SIG-M5 (cell line): Measurements from ENCODE around the gene DARS1.

Experiments
- DNase-seq: peaks from one replicate; lab custom pipeline; 2025; lab: John Stamatoyannopoulos, UW

Gene DARS1

DNA sequence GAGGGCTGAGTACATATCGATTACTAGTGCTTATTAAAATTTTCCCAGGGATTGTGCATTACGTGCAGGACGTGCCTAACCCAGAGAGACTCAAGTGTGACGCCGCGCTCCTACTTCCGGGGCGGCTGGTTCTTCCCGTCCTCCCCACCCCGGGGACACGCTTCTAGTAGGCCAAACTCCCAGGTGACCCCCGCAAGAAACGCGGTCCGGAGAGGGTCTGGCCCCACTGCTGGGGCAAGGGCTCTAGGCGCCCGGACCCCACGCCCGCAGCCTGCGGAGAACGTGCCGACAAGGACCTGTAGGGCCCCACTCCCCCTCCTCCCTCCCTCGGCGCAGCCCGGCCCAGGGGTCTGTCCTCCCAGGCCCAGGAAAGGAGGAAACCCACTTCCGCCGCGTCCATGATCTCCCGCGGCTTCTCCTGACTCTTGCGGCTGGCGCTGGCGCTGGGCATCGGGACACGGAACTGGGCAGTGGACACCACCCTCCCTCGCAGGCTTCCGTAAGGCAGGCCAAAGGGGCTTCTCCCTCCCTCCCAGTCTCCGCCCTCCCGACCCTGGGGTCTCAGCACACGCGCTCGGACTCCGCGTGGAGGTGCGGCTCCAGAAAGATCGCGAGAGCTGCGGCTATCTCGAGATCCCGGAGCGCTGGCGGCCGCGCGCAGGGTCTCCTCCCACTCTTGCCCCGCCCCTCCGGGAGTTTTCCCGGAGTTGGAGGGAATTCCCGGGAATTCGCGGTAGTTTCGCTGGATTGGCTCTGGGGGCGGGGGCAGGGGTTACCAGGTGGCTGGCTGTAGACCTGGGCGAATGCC, at the start of gene DARS1:
DARS1 (minus strand) TSS at position 609 of the 808 bp plus-strand sequence; CDS start at position 451, 158 bp downstream.
- no peak for DNase-seq

DNA sequence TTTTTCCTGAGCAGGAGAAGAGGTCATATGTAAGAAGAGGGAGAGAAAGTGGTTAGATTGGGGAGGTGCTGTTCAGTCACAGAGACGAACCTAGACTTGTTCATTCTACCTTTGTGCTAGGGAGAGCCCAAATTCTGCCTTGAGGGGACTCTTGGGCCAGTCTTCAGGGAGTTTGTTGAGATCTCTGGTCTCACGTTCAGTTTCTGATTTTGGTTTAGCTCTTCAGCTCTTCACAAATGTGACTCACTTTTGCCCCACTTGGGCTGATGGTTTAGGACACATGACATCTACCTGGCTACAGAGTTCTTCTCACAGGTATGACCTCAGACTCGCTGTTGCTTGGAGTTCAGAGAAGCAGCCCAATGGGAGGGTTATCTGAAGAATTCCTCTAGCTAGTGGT, 49.2 kb upstream of the DARS1 start:
- DNase-seq = no peak

GRCh38 chr2:136032817-136033535, 47.5 kb upstream of the DARS1 start:
- DNase-seq = no peak

- DNase-seq = no peak
Observed at GRCh38 chr2:136032192-136032591, 46.8 kb upstream of the DARS1 start.

DNA sequence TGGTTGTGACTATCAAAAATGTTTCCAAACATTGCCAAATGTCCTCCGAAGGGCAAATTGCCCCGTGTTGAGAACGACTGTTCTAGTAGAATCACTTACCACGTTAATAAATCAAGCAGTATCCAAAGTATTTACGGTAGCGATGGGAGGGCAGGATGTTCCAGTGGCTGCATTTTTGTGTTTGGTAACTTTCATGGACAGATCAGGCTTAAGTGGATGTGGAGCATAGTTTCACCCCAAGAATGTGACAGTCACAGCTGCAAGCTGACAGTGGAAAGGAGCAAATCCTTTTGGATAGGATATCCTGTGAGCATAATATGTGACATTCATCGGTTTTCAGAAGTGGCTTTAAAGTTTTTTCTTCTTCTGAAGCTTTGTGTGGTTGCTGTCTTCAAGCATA, 46.3 kb upstream of the DARS1 start:
- no peak for DNase-seq

- no peak for DNase-seq
Observed at GRCh38 chr2:136030406-136030805, 45.0 kb upstream of the DARS1 start.

- no peak for DNase-seq
Observed at GRCh38 chr2:136029149-136029548, 43.7 kb upstream of the DARS1 start.

DNA sequence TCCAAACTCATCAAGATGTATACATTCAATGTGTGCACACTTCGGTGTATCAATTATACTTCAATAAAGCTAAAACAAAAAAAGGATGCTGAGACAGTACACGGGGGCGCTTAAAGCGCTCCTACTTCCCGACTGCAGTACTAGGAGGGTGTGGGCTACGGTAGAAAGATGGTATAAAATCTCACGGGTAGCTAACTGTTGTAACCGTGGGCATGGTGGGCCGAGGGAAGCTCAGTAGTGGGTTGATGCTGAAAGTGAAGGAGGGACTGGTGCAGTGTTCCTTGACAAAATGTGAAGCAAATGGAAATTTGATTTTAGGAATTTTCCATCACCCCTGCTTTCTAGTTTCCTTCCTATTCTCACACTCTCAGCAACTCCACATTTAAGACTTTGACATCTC, 42.6 kb upstream of the DARS1 start:
- DNase-seq = no peak

- no peak for DNase-seq
Observed at GRCh38 chr2:136027112-136027511, 41.7 kb upstream of the DARS1 start.

GRCh38 chr2:136025057-136025973, 39.9 kb upstream of the DARS1 start:
- no peak for DNase-seq

GRCh38 chr2:136024616-136025015, 39.2 kb upstream of the DARS1 start:
- DNase-seq = no peak

DNA sequence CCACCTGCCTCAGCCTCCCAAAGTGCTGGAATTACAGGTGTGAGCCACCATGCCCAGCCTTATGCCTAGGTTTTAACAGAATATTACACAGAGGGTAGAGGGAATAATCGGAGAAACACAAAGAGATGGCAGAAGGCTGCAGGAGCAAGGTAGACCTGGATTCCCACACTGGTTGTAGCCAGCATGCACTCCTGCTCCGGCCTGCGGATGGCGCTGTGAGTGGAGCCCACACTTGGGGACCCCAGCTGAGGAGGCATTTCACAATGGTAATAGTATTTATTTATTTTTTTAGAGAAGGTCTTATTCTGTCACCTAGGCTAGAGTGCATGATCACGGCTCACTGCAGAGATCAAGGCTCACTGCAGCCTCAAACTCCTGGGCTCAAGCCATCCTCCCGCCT, 38.8 kb upstream of the DARS1 start:
- no peak for DNase-seq

- DNase-seq = no peak
Observed at GRCh38 chr2:136023416-136023815, 38.0 kb upstream of the DARS1 start.

GRCh38 chr2:136022396-136023146, 37.1 kb upstream of the DARS1 start:
- DNase-seq = peak; percentile 90

- DNase-seq = no peak
Observed at GRCh38 chr2:136021976-136022375, 36.5 kb upstream of the DARS1 start.

DNA sequence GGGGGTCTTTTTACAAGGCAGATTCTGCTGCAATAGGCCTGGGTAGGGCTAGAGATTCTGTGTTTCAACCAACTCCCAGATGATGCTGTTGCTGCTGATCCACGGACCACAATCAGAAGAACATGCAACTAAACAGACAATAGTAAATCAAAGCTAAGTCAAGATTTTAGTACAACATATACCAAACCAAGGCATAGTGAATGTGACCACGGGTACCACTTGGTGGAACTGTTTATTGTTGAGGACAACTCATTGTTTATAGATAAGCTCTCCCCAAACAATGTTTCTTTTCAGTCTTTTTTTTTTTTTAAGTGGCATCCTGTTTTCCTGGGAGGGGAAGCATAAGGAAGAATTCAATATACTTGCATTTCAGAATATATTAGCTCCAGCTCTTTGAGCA, 36.0 kb upstream of the DARS1 start:
- no peak for DNase-seq

- DNase-seq = no peak
Observed at GRCh38 chr2:136020831-136021230, 35.4 kb upstream of the DARS1 start.

DNA sequence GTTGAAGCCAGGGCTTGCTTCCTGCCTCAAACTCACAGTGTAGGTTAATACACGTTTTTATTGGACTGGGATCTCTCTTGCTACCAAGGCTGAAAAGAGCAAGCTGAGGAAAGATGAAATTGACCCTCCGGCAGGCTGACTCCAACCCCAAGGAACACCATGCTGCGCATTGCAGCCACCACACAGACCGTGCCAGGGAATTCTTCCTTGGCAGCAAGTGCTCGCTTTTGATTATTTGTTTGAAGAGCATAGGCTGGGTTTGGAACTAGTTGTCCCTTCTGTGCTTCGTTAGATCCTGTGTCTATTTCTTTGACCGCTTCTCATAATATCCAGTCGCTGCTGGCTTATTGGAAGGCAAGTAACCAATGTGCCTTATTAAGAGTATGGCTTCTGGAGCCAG, 34.4 kb upstream of the DARS1 start:
- DNase-seq = no peak

DNA sequence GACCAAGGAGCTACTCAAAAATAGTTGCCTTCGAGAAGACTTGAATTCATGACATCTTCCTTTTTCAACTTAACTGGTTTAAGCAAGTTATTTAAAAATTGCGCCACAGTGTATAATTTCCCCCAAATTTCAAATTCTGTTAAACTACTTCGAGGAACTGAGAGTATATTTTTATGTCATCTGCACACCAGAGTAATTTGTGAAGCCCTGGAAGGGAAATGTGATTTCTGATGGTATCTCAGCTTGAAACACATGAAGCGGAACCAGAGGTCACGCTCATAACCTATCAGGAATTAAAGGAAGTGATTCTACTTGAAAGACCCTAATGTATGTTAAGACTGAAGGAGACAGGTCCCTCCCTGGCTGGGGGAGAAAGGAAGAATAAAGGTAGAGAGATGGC, 33.9 kb upstream of the DARS1 start:
- peak; percentile 48 for DNase-seq

DNA sequence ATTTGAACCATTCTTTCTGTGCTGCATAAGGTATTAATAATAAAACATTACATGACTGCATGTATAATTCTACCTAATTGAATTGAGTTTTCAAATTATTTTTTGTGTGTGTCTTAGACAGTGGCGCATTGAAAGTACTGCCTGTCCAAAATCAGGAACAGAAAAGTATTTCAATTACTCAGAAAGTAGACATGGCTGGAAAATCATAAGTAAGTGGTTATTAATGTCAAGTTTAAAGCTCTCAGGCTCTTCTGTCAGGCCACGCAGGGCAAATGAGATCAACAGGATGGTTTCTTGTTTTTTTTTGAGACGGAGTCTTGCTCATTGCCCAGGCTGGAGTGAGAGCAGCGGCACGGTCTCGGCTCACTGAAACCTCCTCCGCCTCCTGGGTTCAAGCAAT, 32.4 kb upstream of the DARS1 start:
- no peak for DNase-seq

- no peak for DNase-seq
Observed at GRCh38 chr2:136016836-136017235, 31.4 kb upstream of the DARS1 start.

- DNase-seq = no peak
Observed at GRCh38 chr2:136016427-136016826, 31.0 kb upstream of the DARS1 start.
